Esophagus squamous epithelium (tissue), 5 donors: ENCODE data around the gene IPCEF1. TPM values are rescaled to one million over a fixed set of nuclear protein-coding genes. Genes with fewer than 3 reads are reported as not detected.
A peak's percentile ranks its signal among the peaks of the same experiment; 100 is the strongest.

ENCODE experiments used
- DNase-seq: peaks from one replicate; lab custom pipeline; 2025; lab: John Stamatoyannopoulos, UW
- H3K27ac ChIP-seq, 4 donors: fragments of 200-600 bp; sonication (generic); one replicate each; pipeline ENCODE4 v1.5.1; 2016 to 2019; ENCODE audit warnings: mild to moderate bottlenecking in 1 of 4
- H3K27me3 ChIP-seq, 4 donors: fragments of 200-600 bp; sonication (generic); 1 replicate in 3 of 4; 2 replicates in 1 of 4; pipeline versions ENCODE4 v1.5.1 to v1.6.0; 2017 to 2021; ENCODE audit warnings: antibody characterized with exemption in 1 of 4
- H3K36me3 ChIP-seq, 3 donors: fragments of 200-600 bp; sonication (generic); one replicate each; pipeline ENCODE4 v1.5.1; 2016 to 2019
- H3K4me1 ChIP-seq, 3 donors: fragments of 200-600 bp; sonication (generic); one replicate each; pipeline ENCODE4 v1.5.1; 2017 to 2019
- H3K4me3 ChIP-seq, 4 donors: fragments of 200-600 bp; sonication (generic); 1 replicate in 3 of 4; 2 replicates in 1 of 4; pipeline ENCODE4 v1.5.1; 2016 to 2019; ENCODE audit warnings: mild to moderate bottlenecking in 2 of 4, moderate library complexity in 1 of 4
- H3K9me3 ChIP-seq, 3 donors: fragments of 200-600 bp; sonication (generic); one replicate each; pipeline ENCODE4 v1.5.1; 2016 to 2019
- POLR2A ChIP-seq, 4 donors: fragments of 450-650 bp; IDR thresholded peaks; one replicate each; pipeline ENCODE4 v1.6.1; 2017; ENCODE audit warnings: antibody characterized with exemption in 4 of 4, mild to moderate bottlenecking in 4 of 4, moderate library complexity in 3 of 4
- WGBS, 2 donors: methylation state at CpG; one replicate each; pipeline ENCODE4 v1.1.5; 2018; 5-methylcytosine and 5-hydroxymethylcytosine counted together
- intact Hi-C: fragments of 100-400 bp; cut with DNase I; formaldehyde crosslinking; loops from one replicate; pipeline ENCODE4 v1.15.0; 2022
- total RNA-seq, 4 donors: library from RNA; depleted of rRNA; stranded (reverse); fragments of >200 nt; gene quantifications; one replicate each; pipeline ENCODE4 v1.1.0, GENCODE V29; 2016
- TF ChIP-seq, protein P1 (sequence below), 6 experiments: fragments of 450-650 bp in 4 of 6; fragments of 200-600 bp in 2 of 6; sonication (generic) in 2 of 6; IDR thresholded peaks; one replicate each; pipeline ENCODE4 v1.5.1; 2016 to 2019; ENCODE audit warnings: antibody characterized with exemption in 6 of 6, mild to moderate bottlenecking in 4 of 6, moderate library complexity in 4 of 6
- donor health status: DM: yes; HTN: yes; CAD: no.

The IPCEF1 gene
- total RNA-seq, 4 donors from 2014 or later: 1.8 to 8.1 (median 3.5) TPM

DNA sequence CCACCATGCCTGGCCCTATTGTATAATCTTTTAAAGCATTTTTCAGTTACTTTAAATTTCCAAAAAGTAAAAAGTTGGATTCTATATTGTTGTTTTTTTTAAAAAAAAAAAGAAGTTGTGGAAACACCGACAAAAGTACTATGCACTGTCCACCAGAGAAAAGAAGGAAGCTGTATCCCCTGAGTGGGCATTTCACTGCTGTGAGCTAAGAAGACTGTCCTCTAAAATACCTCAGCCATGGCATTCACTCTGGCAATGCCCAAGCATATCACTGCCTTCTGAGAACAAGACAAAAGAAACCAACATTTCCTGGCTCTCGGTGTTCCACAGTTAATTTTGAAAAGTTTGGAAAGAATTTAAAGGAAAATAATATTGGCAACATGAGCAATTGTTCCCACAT lies 117.8 kb downstream of the IPCEF1 start:
- Histone ChIP-seq H3K36me3 (no peaks in the 10 kb centered on the region), H3K27me3 (no peaks in the 10 kb centered on the region), H3K27ac (peak overlapping the region in 3 of 4 donors; percentile 1 to 38 (median 31)), H3K9me3 (no peaks in the 10 kb centered on the region), H3K4me1 (peaks cover 5 to 35% (median 14%) of the 10 kb centered on the region in 3 donors), H3K4me3 (no peak overlapping the region)
- TF ChIP-seq POLR2A (IDR thresholded peaks at IDR 0.05): no peak
- TF ChIP-seq, protein P1, sequence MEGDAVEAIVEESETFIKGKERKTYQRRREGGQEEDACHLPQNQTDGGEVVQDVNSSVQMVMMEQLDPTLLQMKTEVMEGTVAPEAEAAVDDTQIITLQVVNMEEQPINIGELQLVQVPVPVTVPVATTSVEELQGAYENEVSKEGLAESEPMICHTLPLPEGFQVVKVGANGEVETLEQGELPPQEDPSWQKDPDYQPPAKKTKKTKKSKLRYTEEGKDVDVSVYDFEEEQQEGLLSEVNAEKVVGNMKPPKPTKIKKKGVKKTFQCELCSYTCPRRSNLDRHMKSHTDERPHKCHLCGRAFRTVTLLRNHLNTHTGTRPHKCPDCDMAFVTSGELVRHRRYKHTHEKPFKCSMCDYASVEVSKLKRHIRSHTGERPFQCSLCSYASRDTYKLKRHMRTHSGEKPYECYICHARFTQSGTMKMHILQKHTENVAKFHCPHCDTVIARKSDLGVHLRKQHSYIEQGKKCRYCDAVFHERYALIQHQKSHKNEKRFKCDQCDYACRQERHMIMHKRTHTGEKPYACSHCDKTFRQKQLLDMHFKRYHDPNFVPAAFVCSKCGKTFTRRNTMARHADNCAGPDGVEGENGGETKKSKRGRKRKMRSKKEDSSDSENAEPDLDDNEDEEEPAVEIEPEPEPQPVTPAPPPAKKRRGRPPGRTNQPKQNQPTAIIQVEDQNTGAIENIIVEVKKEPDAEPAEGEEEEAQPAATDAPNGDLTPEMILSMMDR (IDR thresholded peaks at IDR 0.05): no peak
- intact Hi-C loops: no loop called here
- WGBS, 2 donors: 38 to 47% methylated on average over 2 of the region's 2 CpGs
- DNase-seq: no peak

DNA sequence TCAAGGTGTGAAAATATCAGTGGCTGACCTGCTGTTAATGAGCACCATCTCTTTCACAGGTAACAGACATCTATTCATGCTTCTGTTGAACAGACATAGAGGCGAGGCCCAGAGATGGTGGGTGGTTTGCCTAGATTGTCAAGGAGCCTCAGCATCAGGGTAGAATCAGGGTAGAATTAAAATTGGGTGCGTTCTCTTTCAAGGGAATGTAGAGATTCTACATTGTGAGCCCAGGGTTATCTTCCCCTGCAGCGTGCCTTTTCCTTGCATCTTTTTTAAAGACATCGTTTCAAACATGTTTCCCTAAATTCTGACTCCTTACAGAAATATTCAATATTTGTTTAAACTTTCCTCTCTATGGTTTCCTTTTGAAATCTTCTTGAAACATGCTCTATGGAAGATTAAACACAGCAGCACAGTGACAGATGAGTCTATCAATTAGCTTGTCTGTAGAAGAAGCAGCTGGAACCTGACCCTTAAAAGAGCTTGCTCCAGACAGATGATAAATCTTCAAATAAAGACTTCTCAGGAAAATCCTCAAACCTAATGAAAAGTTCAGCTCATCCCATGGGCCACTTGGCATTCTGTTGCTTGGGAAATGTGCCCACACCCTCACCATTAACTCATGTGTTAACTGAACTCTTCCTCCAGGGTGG lies 119.8 kb downstream of the IPCEF1 start:
- H3K4me3 ChIP-seq: no peak overlapping the region
- no peaks in the 10 kb centered on the region for H3K9me3 ChIP-seq
- no peak overlapping the region for H3K27ac ChIP-seq
- no peaks in the 10 kb centered on the region for H3K27me3 ChIP-seq
- DNase-seq: no peak
- H3K36me3 ChIP-seq: no peaks in the 10 kb centered on the region
- peaks cover 0 to 33% (median 6%) of the 10 kb centered on the region in 3 donors for H3K4me1 ChIP-seq
- 57 to 79% methylated on average over 4 of the region's 4 CpGs for WGBS, 2 donors
- intact Hi-C loops: no loop called here
- TF ChIP-seq POLR2A (IDR thresholded peaks at IDR 0.05): no peak
- TF ChIP-seq, protein P1 (IDR thresholded peaks at IDR 0.05): no peak

DNA sequence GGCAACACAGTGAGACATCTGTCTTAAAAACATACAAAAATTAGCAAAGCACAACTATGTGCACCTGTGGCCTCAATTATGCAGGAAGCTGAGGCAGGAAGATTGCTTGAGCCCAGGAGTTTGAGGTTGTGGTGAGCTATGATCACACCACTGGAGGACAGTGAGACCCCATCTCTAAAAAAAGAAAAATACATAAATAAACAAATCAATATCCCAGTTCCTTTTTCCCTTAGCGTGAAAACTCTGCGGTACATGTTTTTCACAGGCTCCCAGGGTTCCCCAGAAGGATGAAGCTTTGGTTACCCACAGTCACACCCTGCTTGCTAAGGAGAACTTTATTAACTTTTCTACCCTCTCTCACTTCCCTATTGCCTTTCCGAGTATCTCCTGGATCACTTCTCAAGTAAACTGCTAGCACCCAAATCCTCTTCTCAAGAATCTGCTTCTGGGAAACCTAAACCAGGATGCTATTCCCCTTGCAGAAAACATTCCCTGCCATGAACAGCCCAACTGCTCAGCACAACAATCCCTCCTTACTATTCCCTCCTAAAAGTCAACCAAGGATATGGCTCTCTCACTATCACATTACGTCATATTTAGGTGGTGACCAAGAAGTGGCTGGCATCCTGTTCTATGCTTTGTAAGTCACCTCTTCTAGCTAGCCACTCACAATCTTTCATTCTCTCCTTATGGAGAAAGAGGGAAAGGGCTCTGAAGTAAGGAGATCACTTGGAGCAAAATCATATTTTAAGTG lies 122.4 kb downstream of the IPCEF1 start:
- Histone ChIP-seq H3K27me3 (no peaks in the 10 kb centered on the region), H3K9me3 (no peaks in the 10 kb centered on the region), H3K4me3 (no peak overlapping the region), H3K27ac (no peak overlapping the region), H3K36me3 (no peaks in the 10 kb centered on the region), H3K4me1 (peaks cover 0 to 22% (median 6%) of the 10 kb centered on the region in 3 donors)
- TF ChIP-seq, protein P1 (IDR thresholded peaks at IDR 0.05): no peak
- no peak for TF ChIP-seq POLR2A (IDR thresholded peaks at IDR 0.05)
- DNase-seq: no peak
- 83 to 91% methylated on average over 4 of the region's 4 CpGs for WGBS, 2 donors
- intact Hi-C loops: no loop called here

DNA sequence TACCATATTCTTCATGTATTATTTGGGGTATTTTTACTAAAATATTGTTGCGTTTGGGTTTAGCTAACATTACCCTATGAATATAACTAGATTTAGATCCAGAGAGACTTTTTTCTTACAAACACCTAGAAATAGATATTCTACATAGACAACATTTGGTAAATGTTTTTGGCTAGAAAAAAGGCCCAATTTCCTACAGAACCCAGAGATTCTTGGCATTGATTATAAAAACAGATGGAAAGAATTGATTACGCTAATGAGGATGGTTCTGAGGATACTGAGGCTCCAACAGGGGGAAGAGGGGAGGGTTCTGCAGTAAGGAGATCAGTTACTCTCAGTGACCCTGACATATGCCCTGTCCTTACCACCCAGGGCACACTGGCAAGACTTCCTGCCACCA lies 123.2 kb downstream of the IPCEF1 start:
- Histone ChIP-seq H3K4me1 (peaks cover 0 to 14% (median 0%) of the 10 kb centered on the region in 3 donors), H3K27ac (no peak overlapping the region), H3K36me3 (no peaks in the 10 kb centered on the region), H3K9me3 (no peaks in the 10 kb centered on the region), H3K4me3 (no peak overlapping the region), H3K27me3 (no peaks in the 10 kb centered on the region)
- intact Hi-C loops: no loop called here
- no peak for DNase-seq
- WGBS, 2 donors: 92 to 100% methylated on average over 2 of the region's 2 CpGs
- TF ChIP-seq POLR2A (IDR thresholded peaks at IDR 0.05): no peak
- TF ChIP-seq, protein P1 (IDR thresholded peaks at IDR 0.05): no peak
